ENCODE results near the gene ANKRD6. TPM values are rescaled to one million over a fixed set of nuclear protein-coding genes. Genes with fewer than 3 reads are reported as not detected.

The ANKRD6 gene
- total RNA-seq, 1 experiment from 2014 or later = 5.6 TPM

DNA sequence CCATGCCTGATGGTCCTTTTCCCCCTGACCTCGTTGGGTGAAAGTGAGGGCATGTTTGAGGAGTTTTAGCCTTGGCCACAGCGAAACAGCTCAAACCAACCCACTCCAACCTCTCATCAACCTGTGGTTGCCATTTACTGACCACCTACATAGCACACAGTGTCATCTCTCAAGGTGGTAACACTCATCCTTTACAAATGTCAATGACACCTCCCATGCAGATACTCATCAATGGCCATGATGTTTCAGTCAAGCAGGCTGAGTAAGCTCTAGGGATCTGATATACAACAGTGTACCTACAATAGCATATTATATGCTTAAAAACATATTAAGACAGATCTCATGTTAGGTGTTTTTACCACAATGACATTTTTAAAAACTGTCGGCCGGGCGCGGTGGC is 30.2 kb upstream of the ANKRD6 start:
- no peaks in the 10 kb centered on the region for H3K4me1 ChIP-seq (ENCODE audit: insufficient read depth, low read length)
- no peak overlapping the region for H3K27ac ChIP-seq (ENCODE audit: low read length)
- H3K4me3 ChIP-seq (ENCODE audit: low read length) = no peak overlapping the region
- no peaks in the 10 kb centered on the region for H4K20me1 ChIP-seq (ENCODE audit: low read length)
- H3K9me3 ChIP-seq (ENCODE audit: low read length) = no peaks in the 10 kb centered on the region
- no peaks in the 10 kb centered on the region for H3K36me3 ChIP-seq (ENCODE audit: low read depth, low read length)
- H3K79me2 ChIP-seq (ENCODE audit: low read length) = no peaks in the 10 kb centered on the region
- ATAC-seq = no peak
- no peak for DNase-seq
- no peaks in the 10 kb centered on the region for H3K9me2 ChIP-seq (replicated peaks; ENCODE audit: low read length)
- BruUV-seq (replicated peaks) = no TSS peak
- intact Hi-C loops (cut with micrococcal nuclease) = no loop called here
- TF ChIP-seq, protein P1, sequence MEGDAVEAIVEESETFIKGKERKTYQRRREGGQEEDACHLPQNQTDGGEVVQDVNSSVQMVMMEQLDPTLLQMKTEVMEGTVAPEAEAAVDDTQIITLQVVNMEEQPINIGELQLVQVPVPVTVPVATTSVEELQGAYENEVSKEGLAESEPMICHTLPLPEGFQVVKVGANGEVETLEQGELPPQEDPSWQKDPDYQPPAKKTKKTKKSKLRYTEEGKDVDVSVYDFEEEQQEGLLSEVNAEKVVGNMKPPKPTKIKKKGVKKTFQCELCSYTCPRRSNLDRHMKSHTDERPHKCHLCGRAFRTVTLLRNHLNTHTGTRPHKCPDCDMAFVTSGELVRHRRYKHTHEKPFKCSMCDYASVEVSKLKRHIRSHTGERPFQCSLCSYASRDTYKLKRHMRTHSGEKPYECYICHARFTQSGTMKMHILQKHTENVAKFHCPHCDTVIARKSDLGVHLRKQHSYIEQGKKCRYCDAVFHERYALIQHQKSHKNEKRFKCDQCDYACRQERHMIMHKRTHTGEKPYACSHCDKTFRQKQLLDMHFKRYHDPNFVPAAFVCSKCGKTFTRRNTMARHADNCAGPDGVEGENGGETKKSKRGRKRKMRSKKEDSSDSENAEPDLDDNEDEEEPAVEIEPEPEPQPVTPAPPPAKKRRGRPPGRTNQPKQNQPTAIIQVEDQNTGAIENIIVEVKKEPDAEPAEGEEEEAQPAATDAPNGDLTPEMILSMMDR (conservative IDR thresholded peaks at IDR 0.05; ENCODE audit: low read depth, low read length) = no peak
- no peak for TF ChIP-seq EZH2 (IDR thresholded peaks at IDR 0.05; ENCODE audit: low read length, unreplicated experiment)
- TF ChIP-seq EZH2phosphoT487 (IDR thresholded peaks at IDR 0.05; ENCODE audit: borderline replicate concordance, low read length) = no peak
- H3K9ac ChIP-seq (ENCODE audit: low read length) = no peak overlapping the region
- H3F3A ChIP-seq (ENCODE audit: low read length, unreplicated experiment) = no peaks in the 10 kb centered on the region
- ChIA-PET POLR2A (ENCODE audit: unreplicated experiment) (no interaction called here), CTCF (no interaction called here)
- no peak overlapping the region for H3K4me2 ChIP-seq (ENCODE audit: low read length)
- H2AFZ ChIP-seq (ENCODE audit: low read length) = no peak overlapping the region
- peaks cover 2% of the 10 kb centered on the region; the same call in 1 of the 2 replicates for H3K27me3 ChIP-seq (ENCODE audit: low read length)

DNA sequence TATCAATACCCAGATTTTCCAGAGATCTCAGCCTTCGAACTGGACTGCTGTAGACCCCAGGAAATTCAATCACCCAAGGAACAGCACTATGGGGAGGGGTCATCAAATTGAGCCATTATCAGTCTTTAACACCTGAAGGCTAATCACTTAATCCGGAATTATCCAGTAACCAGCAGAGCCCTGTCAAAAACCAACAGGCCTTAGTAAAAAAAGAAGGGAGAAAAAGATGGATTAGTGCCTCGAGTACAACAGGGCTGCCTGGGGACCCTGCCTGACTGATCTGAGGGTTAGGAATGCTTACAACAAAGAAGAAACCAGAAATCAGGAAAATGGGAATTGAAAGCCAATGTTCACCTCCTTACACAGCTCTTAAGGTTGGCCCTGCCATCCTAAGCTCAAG is 28.4 kb upstream of the ANKRD6 start:
- Histone ChIP-seq H4K20me1 (ENCODE audit: low read length) (no peaks in the 10 kb centered on the region), H3K9me2 (replicated peaks; ENCODE audit: low read length) (no peaks in the 10 kb centered on the region), H3K79me2 (ENCODE audit: low read length) (no peaks in the 10 kb centered on the region), H3K4me1 (ENCODE audit: insufficient read depth, low read length) (no peaks in the 10 kb centered on the region), H3F3A (ENCODE audit: low read length, unreplicated experiment) (no peaks in the 10 kb centered on the region), H3K36me3 (ENCODE audit: low read depth, low read length) (no peaks in the 10 kb centered on the region), H2AFZ (ENCODE audit: low read length) (no peak overlapping the region), H3K27me3 (ENCODE audit: low read length) (peaks cover 15% of the 10 kb centered on the region; the same call in 1 of the 2 replicates), H3K4me2 (ENCODE audit: low read length) (no peak overlapping the region), H3K9me3 (ENCODE audit: low read length) (no peaks in the 10 kb centered on the region), H3K9ac (ENCODE audit: low read length) (no peak overlapping the region), H3K27ac (ENCODE audit: low read length) (no peak overlapping the region), H3K4me3 (ENCODE audit: low read length) (no peak overlapping the region)
- intact Hi-C loops (cut with micrococcal nuclease) = no loop called here
- BruUV-seq (replicated peaks) = no TSS peak
- no peak for DNase-seq
- TF ChIP-seq EZH2 (IDR thresholded peaks at IDR 0.05; ENCODE audit: low read length, unreplicated experiment) (no peak), EZH2phosphoT487 (IDR thresholded peaks at IDR 0.05; ENCODE audit: borderline replicate concordance, low read length) (no peak)
- TF ChIP-seq, protein P1 (conservative IDR thresholded peaks at IDR 0.05; ENCODE audit: low read depth, low read length) = no peak
- no peak for ATAC-seq
- ChIA-PET POLR2A (ENCODE audit: unreplicated experiment) (interaction anchor here (0.7 kb wide), 1 partner anchor 8 kb away, joined by 4 read pairs; no protein-coding TSS in a partner anchor), CTCF (no interaction called here)

GRCh38 chr6:89406141-89406540 is 26.8 kb upstream of the ANKRD6 start:
- Histone ChIP-seq H3F3A (ENCODE audit: low read length, unreplicated experiment) (no peaks in the 10 kb centered on the region), H3K4me3 (ENCODE audit: low read length) (no peak overlapping the region), H3K79me2 (ENCODE audit: low read length) (no peaks in the 10 kb centered on the region), H3K36me3 (ENCODE audit: low read depth, low read length) (no peaks in the 10 kb centered on the region), H3K27me3 (ENCODE audit: low read length) (peaks cover 27% of the 10 kb centered on the region), H3K9me3 (ENCODE audit: low read length) (no peaks in the 10 kb centered on the region), H3K9ac (ENCODE audit: low read length) (no peak overlapping the region), H3K4me2 (ENCODE audit: low read length) (no peak overlapping the region), H3K4me1 (ENCODE audit: insufficient read depth, low read length) (no peaks in the 10 kb centered on the region; the same call in 1 of the 2 replicates), H3K9me2 (replicated peaks; ENCODE audit: low read length) (no peaks in the 10 kb centered on the region), H2AFZ (ENCODE audit: low read length) (no peak overlapping the region), H4K20me1 (ENCODE audit: low read length) (no peaks in the 10 kb centered on the region), H3K27ac (ENCODE audit: low read length) (no peak overlapping the region)
- ChIA-PET CTCF (no interaction called here), POLR2A (ENCODE audit: unreplicated experiment) (no interaction called here)
- no peak for DNase-seq
- intact Hi-C loops (cut with micrococcal nuclease) = no loop called here
- BruUV-seq (replicated peaks) = no TSS peak
- no peak for ATAC-seq
- TF ChIP-seq EZH2phosphoT487 (IDR thresholded peaks at IDR 0.05; ENCODE audit: borderline replicate concordance, low read length) (no peak), EZH2 (IDR thresholded peaks at IDR 0.05; ENCODE audit: low read length, unreplicated experiment) (no peak)
- TF ChIP-seq, protein P1 (conservative IDR thresholded peaks at IDR 0.05; ENCODE audit: low read depth, low read length) = no peak

Measured in PC-3 (cell line).